Measurements from ENCODE around the gene LRRK1. TPM values are rescaled to one million over a fixed set of nuclear protein-coding genes. Genes with fewer than 3 reads are reported as not detected.

The LRRK1 gene
- total RNA-seq, 4 donors from 2014 or later, result 52.7 to 107 (median 82.7) TPM

DNA sequence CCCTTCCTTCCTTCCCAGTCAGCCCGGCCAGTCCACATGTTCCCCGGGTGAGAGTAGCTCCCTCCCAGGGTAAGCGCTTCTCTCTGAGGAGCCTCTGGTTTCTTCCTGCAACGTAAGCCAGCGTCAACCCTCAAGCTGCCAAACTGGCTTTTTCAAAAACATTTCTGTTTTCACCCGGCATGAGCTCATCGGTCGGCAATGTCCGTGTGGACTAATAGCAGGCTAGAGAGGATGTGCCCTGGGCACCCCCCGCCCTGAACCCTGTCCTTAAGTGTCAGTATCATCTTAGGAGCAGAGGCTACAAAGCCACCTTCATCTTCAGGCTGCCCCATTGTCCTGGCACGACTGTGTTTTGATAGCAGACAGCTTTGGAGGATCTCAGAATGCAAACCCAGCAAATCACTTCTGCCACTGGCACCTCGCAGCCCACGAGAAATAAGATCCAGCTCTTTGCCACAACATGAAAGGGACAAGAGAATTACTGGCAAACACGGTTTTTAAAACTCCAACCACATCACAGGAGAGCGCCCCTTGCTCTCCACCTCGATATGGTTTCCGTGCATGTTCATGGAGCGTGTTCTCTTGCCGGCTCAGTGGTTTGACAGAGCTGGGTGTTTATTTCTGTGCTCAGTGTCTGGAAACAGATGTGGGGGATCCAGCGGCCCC lies 29.6 kb upstream of the LRRK1 start:
- 43 to 100% methylated on average over 1 to 20 of the region's 20 CpGs for WGBS, 2 donors (ENCODE audit: low coverage in 1 of 2)
- Histone ChIP-seq H3K36me3 (no peaks in the 10 kb centered on the region), H3K4me1 (peaks cover 0 to 11% (median 5%) of the 10 kb centered on the region in 4 donors), H3K27me3 (peaks cover 45% of the 10 kb centered on the region), H3K27ac (peak overlapping the region in 2 of 4 donors; percentile 15 to 38), H3K9me3 (no peaks in the 10 kb centered on the region), H3K4me3 (no peak overlapping the region)
- TF ChIP-seq POLR2A (IDR thresholded peaks at IDR 0.05) (no peak), POLR2AphosphoS5 (IDR thresholded peaks at IDR 0.05) (no peak)
- TF ChIP-seq, protein P1, sequence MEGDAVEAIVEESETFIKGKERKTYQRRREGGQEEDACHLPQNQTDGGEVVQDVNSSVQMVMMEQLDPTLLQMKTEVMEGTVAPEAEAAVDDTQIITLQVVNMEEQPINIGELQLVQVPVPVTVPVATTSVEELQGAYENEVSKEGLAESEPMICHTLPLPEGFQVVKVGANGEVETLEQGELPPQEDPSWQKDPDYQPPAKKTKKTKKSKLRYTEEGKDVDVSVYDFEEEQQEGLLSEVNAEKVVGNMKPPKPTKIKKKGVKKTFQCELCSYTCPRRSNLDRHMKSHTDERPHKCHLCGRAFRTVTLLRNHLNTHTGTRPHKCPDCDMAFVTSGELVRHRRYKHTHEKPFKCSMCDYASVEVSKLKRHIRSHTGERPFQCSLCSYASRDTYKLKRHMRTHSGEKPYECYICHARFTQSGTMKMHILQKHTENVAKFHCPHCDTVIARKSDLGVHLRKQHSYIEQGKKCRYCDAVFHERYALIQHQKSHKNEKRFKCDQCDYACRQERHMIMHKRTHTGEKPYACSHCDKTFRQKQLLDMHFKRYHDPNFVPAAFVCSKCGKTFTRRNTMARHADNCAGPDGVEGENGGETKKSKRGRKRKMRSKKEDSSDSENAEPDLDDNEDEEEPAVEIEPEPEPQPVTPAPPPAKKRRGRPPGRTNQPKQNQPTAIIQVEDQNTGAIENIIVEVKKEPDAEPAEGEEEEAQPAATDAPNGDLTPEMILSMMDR (IDR thresholded peaks at IDR 0.05), result no peak
- intact Hi-C loops (cut with DNase I; ENCODE audit: low total_unique reads), result no loop called here
- in situ Hi-C loops (cut with MboI; ENCODE audit: low pct_ligation_motif_present in 1 of 4, low pct_unique_long_range_greater_than_20kb in 1 of 4, low sequenced_read_pairs in 3 of 4), result no loop called here
- peak; percentile 37 for DNase-seq

DNA sequence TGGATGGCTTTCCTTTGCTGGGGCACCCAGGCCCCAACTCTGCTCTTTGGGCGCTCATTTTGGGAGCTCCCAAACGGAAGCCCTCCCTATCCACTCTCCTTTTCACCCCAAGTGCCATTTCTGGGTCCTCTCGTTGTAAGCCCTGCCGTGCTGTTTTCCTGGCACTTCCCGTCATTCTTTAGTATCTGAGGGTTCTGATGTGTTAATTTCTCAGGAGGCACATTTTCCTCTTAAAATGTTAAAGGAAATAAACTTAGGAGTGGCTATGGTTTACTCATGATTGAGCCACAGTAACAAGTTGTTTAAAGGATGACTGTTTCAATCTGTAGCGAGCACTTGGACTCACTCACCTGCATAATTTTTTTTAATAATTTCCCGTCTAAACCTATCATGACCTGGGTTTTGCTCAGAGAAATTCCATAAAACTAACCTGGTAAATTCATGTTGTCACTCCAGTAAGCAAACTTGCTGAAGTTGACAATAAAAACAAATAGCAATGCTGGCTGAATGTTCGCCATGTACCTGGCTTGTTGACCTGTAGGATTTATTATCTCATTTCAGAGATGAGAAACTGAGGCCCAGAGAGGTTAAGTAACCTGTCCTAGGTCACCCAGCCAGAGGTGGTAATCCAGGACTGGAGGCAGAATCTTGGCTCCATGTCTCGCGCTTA lies 29.0 kb upstream of the LRRK1 start:
- H3K9me3 ChIP-seq, result no peaks in the 10 kb centered on the region
- H3K27ac ChIP-seq, result peak overlapping the region in 2 of 4 donors; percentile 8 to 38
- in situ Hi-C loops (cut with MboI; ENCODE audit: low pct_ligation_motif_present in 1 of 4, low pct_unique_long_range_greater_than_20kb in 1 of 4, low sequenced_read_pairs in 3 of 4) (no loop called here), intact Hi-C loops (cut with DNase I; ENCODE audit: low total_unique reads) (no loop called here)
- peaks cover 38% of the 10 kb centered on the region for H3K27me3 ChIP-seq
- TF ChIP-seq POLR2A (IDR thresholded peaks at IDR 0.05), result no peak
- no peak for TF ChIP-seq POLR2AphosphoS5 (IDR thresholded peaks at IDR 0.05)
- no peak for TF ChIP-seq EP300 (IDR thresholded peaks at IDR 0.05; ENCODE audit: low read depth)
- TF ChIP-seq, protein P1 (IDR thresholded peaks at IDR 0.05), result no peak
- H3K4me1 ChIP-seq, result peaks cover 0 to 11% (median 5%) of the 10 kb centered on the region in 4 donors
- no peak overlapping the region for H3K4me3 ChIP-seq
- H3K36me3 ChIP-seq, result no peaks in the 10 kb centered on the region
- DNase-seq, result no peak
- WGBS, 2 donors (ENCODE audit: low coverage in 1 of 2), result 71 to 87% methylated on average over 6 to 10 of the region's 10 CpGs

DNA sequence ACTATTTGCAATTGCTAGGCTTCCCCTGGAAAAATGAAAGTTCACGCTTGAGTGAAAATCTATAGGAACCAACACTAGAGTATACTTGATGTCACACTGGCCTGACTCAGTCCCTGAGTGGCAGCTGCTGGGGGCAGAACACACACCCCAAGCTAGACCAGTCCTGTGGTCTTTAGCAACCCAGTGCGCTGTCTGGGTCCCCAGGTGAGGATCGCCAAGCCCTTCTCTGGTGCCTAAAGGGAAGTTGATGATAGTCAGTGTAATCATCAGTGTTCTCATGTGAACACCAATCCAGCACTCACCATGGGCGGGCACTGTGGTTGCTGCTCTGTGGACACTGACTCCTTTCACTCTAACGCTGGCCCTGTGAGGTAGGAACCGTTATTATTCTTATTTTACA lies 28.3 kb upstream of the LRRK1 start:
- no peak for DNase-seq
- intact Hi-C loops (cut with DNase I; ENCODE audit: low total_unique reads) (no loop called here), in situ Hi-C loops (cut with MboI; ENCODE audit: low pct_ligation_motif_present in 1 of 4, low pct_unique_long_range_greater_than_20kb in 1 of 4, low sequenced_read_pairs in 3 of 4) (no loop called here)
- Histone ChIP-seq H3K36me3 (no peaks in the 10 kb centered on the region), H3K4me1 (peaks cover 0 to 11% (median 5%) of the 10 kb centered on the region in 4 donors), H3K27ac (no peak overlapping the region), H3K4me3 (no peak overlapping the region), H3K27me3 (peaks cover 34% of the 10 kb centered on the region), H3K9me3 (no peaks in the 10 kb centered on the region)
- 90 to 92% methylated on average over 5 to 6 of the region's 6 CpGs for WGBS, 2 donors (ENCODE audit: low coverage in 1 of 2)
- TF ChIP-seq EP300 (IDR thresholded peaks at IDR 0.05; ENCODE audit: low read depth), result no peak
- TF ChIP-seq POLR2A (IDR thresholded peaks at IDR 0.05), result no peak
- TF ChIP-seq, protein P1 (IDR thresholded peaks at IDR 0.05), result no peak

DNA sequence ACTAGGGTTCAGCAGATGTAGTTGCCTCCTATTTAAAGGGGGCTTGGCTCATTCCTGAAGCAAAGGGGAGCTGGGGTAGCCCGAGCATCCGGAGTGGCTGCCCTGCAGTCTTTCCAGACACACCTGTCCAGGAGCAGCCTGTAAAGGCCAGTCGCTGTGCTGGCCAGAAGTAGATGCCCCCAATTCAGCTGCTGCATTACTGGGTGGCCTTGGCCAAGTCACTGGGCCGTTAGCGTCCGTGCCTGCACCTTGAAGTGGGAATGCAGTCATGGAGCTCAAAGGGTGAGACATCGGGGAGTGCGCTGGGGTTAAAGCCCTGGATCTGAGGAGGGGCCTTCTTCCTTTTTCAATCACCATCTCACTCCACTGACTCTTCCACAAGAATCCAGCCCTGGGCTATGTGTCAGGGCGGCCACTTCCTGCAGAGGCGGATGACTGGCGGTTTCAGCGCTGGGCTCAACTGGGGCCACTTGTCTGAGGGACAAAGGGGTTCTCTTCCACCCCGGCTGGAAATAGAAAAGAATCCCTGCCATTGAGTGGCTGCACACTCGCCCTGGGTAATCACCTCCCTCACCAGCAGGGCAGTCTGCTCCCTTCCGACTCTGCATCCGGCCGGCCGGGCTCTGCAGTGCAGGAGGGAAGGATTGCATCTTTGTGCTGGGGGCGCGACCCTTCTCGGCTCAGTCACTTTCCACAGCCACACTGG lies 27.7 kb upstream of the LRRK1 start:
- no peak for DNase-seq

More for the DNA sequence above, 27.7 kb upstream of the LRRK1 start:
- Histone ChIP-seq H3K27ac (no peak overlapping the region), H3K36me3 (no peaks in the 10 kb centered on the region), H3K4me1 (peaks cover 0 to 11% (median 5%) of the 10 kb centered on the region in 4 donors), H3K27me3 (peaks cover 31% of the 10 kb centered on the region), H3K4me3 (no peak overlapping the region), H3K9me3 (no peaks in the 10 kb centered on the region)
- WGBS, 2 donors (ENCODE audit: low coverage in 1 of 2), result 79% methylated on average over 21 of the region's 21 CpGs; no CpG with 5 or more reads in 1 of the 2 donors
- intact Hi-C loops (cut with DNase I; ENCODE audit: low total_unique reads) (no loop called here), in situ Hi-C loops (cut with MboI; ENCODE audit: low pct_ligation_motif_present in 1 of 4, low pct_unique_long_range_greater_than_20kb in 1 of 4, low sequenced_read_pairs in 3 of 4) (no loop called here)
- TF ChIP-seq, protein P1 (IDR thresholded peaks at IDR 0.05), result no peak
- TF ChIP-seq POLR2AphosphoS5 (IDR thresholded peaks at IDR 0.05), result no peak
- no peak for TF ChIP-seq EP300 (IDR thresholded peaks at IDR 0.05; ENCODE audit: low read depth)
- no peak for TF ChIP-seq POLR2A (IDR thresholded peaks at IDR 0.05)

Data from transverse colon (tissue), 4 donors.